Right renal pelvis (tissue), 4 donors: ENCODE data around the gene ALG9. TPM values are rescaled to one million over a fixed set of nuclear protein-coding genes. Genes with fewer than 3 reads are reported as not detected.
"Not testable (repeated sequence)": the region's sequence is repeated elsewhere in the genome, so short reads cannot be mapped to it uniquely, and the experiment has no call there.

Source experiments
- DNase-seq, 4 donors: peaks; one replicate each; pipeline ENCODE4 v3.0.0-alpha.2; 2013; ENCODE audit warnings: low read depth in 4 of 4, low spot score in 3 of 4, missing footprints in 1 of 4
- polyA plus RNA-seq, 4 donors: library from polyadenylated mRNA; unstranded; fragments of 120-200 nt; gene quantifications; one replicate each; pipeline ENCODE4 v1.2.1, GENCODE V29; 2013; ENCODE audit not compliant: insufficient read length in 4 of 4

ALG9 gene
- polyA plus RNA-seq, 4 donors = 40.3 to 50.2 (median 46.2) TPM

- DNase-seq = not testable (repeated sequence)
These were observed 13.7 kb upstream of the ALG9 start for GRCh38 chr11:111885053-111885452.

DNA sequence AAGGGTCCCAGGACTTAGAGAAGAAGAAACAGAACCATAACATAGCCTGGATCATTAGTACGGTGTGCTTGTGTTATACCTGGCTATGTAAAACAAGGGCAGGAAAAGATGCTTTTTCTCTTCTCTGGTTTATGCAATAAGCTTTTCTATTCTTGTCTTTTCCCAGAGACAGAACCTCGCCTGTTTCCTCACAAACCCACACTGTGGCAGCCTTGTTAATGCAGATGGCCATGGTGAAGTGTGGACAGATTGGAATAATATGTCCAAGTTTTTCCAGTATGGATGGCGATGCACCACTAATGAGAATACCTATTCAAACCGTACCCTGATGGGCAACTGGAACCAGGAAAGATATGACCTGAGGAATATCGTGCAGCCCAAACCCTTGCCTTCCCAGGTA, 10.8 kb upstream of the ALG9 start:
- no peak for DNase-seq

GRCh38 chr11:111879637-111879960, 8.2 kb upstream of the ALG9 start:
- DNase-seq = no peak

DNA sequence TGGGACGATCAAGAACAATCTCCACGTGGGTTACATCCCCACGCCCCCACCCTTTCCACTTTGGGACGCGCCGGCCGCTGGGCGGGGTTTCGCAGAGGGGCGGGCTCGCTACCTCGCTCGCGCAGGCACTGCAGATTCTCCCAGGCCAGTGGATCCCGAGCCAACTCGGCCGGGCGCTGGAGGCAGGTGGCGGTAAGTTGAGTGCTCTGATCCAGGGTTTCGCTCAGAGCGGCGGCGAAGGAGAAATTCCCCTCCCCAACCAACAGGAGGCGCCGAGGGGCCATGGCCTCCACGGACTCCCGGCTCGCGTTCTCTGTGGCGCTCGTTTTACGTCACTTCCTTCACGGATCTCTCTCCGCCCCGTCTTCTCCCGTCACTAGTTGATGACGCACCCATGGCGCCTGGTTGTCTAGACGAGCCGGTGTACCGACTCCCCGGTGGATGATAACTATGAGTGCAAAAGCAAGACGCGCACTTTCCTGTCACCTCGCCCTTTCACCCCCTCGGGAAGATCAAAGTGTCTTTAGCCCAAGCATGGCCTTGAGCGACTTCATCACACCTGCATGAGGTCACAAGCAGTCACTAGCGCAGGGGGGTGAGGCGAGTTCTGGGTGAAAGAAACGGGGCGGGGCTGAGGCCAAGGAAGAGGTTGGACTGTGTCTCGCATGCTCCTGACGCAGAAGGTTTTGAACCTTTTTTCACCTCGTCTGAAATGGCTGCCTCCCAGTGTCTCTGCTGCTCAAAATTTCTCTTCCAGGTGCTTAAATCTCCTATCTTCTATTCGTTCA, 7.7 kb upstream of the ALG9 start, which contains the start of the genes CFAP68 and FDXACB1:
TSS of gene CFAP68 (plus strand) at position 693 of the 788 bp plus-strand sequence. CDS start at position 713, 20 bp downstream.
TSS of gene FDXACB1 (minus strand) at position 317 of the 788 bp plus-strand sequence. CDS start at position 284, 33 bp downstream.
- peak; percentile 97 to 98 (median 97) for DNase-seq

- no peak for DNase-seq
These were observed 7.0 kb upstream of the ALG9 start for GRCh38 chr11:111878385-111878848.

DNA sequence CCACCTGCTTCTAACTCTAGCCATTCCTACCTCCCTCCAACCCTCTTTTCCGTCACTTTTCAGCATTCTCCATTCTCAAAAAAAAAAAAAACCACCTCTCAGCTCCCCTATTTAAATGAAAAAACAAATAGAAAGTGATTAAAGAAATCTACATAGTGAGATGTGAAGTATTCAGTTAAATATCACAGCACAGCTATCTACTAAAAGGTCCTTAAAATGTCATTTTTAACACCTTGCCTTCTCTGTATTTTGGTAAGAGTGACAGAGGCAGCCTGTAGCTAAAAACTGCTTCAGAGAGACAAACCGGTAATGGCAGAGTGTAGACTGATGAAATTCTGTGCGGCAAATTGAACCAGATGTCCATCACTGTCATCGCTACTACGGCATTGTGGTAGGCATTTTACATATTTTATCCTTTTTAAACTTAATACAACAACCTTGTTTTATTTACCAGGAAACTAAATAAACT, 346 bp upstream of the ALG9 start:
- DNase-seq = no peak

GRCh38 chr11:111870522-111870885, 877 bp downstream of the ALG9 start:
- no peak for DNase-seq

DNA sequence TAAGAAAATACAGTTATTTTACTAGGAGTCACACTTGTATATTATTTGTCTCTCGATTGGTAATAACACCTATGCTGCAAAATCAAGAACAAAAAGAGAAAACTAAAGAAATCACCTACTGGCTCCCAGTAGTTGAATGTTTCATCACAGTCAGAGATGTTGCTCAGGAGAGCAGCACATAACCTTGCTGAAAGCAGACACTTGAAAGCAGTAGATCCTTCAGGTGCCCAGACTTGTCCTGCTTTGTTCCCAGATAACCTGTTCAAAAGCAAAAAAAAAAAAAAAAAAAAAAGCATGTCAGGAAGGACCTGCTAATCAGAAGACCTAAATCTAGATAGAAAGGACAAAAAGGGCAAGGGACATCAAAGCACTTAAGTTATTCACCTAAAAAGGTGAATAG, 1.3 kb downstream of the ALG9 start:
- no peak for DNase-seq

- no peak for DNase-seq
These were observed 11.1 kb downstream of the ALG9 start for GRCh38 chr11:111860257-111860656.

DNA sequence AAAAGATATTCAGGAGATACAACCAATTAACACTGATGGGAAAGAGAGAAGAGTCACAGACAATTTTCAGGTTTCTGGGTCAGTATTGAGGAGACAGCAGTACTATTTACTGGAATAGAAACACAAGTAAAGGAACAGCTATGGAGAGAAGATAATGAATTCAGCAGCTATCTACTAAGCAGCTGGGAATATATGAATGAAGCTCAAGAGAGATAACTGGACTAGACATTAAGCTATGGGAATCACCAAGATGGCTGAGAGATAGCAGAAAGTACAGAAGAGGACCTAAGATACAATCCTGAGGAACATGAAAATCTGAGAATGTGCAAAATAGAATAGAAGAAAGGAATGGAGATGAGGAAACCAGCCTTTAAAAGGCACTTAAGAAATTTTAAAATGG, 15.9 kb downstream of the ALG9 start:
- no peak for DNase-seq

GRCh38 chr11:111852103-111852502, 19.3 kb downstream of the ALG9 start:
- DNase-seq = no peak

GRCh38 chr11:111851636-111852035, 19.7 kb downstream of the ALG9 start:
- DNase-seq = no peak

GRCh38 chr11:111851067-111851466, 20.3 kb downstream of the ALG9 start:
- DNase-seq = no peak

- DNase-seq = no peak
These were observed 21.8 kb downstream of the ALG9 start for GRCh38 chr11:111849631-111850030.

- no peak for DNase-seq
These were observed 24.7 kb downstream of the ALG9 start for GRCh38 chr11:111846636-111847035.

DNA sequence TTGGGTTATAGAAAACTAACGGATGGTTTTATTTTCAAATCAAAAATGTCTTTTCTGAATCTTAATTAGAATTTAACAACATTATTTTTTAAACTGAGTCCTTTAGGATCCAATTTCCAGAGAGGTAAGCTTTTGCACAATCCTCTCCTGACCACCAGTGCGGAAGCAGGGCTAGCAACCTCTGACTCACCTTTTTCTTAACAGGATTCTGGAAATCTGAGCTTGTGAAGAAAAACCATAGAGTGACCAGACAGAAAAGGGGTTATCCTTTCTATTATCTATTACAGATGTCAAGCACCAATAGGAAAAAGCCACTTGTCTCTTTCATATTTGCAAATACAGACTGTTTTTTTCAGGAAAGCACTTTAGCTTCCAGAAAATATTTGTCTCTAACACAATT, 25.3 kb downstream of the ALG9 start:
- DNase-seq = no peak

DNA sequence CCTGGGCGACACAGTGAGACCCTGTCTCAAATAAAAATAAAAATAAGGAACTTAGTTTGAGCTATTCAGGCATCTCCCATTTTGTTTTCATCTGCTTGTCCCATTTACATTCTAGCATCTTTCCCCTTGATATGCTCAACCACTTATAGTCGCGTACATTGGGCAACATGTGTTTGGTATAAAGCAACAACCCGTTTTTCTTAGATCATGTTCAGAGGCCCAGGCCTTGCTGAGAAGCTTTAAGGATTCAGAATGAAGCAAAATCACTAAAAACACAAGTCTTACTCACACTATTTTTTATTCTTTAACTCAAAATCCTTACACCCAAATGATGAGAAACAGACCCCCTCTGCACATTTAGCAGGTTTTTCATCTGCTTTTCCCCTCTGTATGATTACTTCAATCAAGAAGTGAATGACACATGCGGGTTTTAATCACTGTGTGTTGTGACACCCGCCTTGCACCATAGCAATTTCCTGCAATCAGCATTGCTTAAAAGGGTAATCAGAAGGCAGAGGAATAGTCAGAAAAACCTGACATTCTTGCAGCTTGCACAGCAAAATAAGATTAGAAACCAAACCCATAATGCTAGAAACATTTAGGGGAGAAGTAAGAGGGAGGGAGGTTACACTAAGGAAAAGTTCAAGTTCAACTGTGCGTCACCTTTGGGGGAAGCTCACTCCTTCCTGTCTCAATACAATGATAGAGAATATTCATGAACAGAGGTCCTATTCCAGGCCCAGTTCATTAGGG, 25.9 kb downstream of the ALG9 start:
- DNase-seq = no peak

- no peak for DNase-seq
These were observed 27.7 kb downstream of the ALG9 start for GRCh38 chr11:111843661-111844060.

GRCh38 chr11:111841370-111842053, 29.9 kb downstream of the ALG9 start:
- peak; percentile 71 to 81 (median 77) for DNase-seq

DNA sequence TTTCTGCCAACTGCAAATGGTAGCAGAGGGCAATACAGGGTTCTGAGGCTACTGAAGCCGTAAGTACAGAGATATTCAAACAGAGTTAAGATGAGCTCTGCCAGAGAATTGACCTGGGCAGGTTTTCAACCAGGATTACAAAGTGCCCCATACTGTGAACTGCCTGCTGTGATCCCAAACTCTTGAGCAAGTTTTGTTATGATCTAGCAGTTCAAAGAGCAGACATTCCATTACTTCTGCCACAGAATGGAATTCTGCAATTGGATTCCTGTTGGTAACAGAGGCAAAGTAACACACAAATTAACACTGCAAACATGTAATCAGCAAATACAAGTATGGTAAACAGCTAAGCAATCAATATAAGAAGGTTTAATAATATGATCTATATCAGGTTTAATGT, 31.2 kb downstream of the ALG9 start:
- DNase-seq = no peak

GRCh38 chr11:111838054-111838453, 33.3 kb downstream of the ALG9 start:
- DNase-seq = no peak
